Aorta (tissue), 5 donors: Measurements from ENCODE around the gene LIMK2. TPM values are rescaled to one million over a fixed set of nuclear protein-coding genes. Genes with fewer than 3 reads are reported as not detected.
"Not testable (repeated sequence)": the region's sequence is repeated elsewhere in the genome, so short reads cannot be mapped to it uniquely, and the experiment has no call there.

Experiments
- ATAC-seq: fragments of 200-7000 bp; cut with Tn5 transposase; one replicate; pipeline ENCODE4 v1.9.1; 2022; ENCODE audit warnings: moderate library complexity; ENCODE audit not compliant: low FRiP score
- DNase-seq, 2 donors: peaks; one replicate each; pipeline ENCODE4 v3.0.0-alpha.2; 2020
- H3K27ac ChIP-seq, 2 donors: one replicate each; pipeline ENCODE4 v1.5.1; 2013; ENCODE audit warnings: low read length in 2 of 2, mild to moderate bottlenecking in 2 of 2, moderate library complexity in 2 of 2, control low read depth in 1 of 2, inconsistent platforms in 1 of 2, low read depth in 1 of 2
- H3K27me3 ChIP-seq, 2 donors: one replicate each; pipeline ENCODE4 v1.6.1; 2013; ENCODE audit warnings: control low read depth in 1 of 2, low read length in 1 of 2, mild to moderate bottlenecking in 1 of 2, moderate library complexity in 1 of 2; ENCODE audit not compliant: insufficient read depth in 2 of 2, control insufficient read depth in 1 of 2
- H3K36me3 ChIP-seq, 2 donors: one replicate each; pipeline ENCODE4 v1.6.1; 2013; ENCODE audit warnings: control low read depth in 1 of 2, low read length in 1 of 2, mild to moderate bottlenecking in 1 of 2; ENCODE audit not compliant: insufficient read depth in 2 of 2, control insufficient read depth in 1 of 2
- H3K4me1 ChIP-seq, 2 donors: one replicate each; pipeline ENCODE4 v1.6.1; 2013; ENCODE audit warnings: low read length in 2 of 2, control low read depth in 1 of 2, mild to moderate bottlenecking in 1 of 2, moderate library complexity in 1 of 2; ENCODE audit not compliant: insufficient read depth in 2 of 2, control insufficient read depth in 1 of 2
- H3K4me3 ChIP-seq, 2 donors: one replicate each; pipeline ENCODE4 v1.5.1; 2013; ENCODE audit warnings: low read length in 2 of 2, control low read depth in 1 of 2, mild to moderate bottlenecking in 1 of 2
- H3K9me3 ChIP-seq: one replicate; pipeline ENCODE4 v1.6.1; 2013; ENCODE audit warnings: mild to moderate bottlenecking, low read length; ENCODE audit not compliant: control insufficient read depth
- WGBS, 2 donors: extraction: QIAGEN DNeasy Blood & Tissue Kit; methylation state at CpG; one replicate each; pipeline ENCODE4 v1.1.7; 2013; 5-methylcytosine and 5-hydroxymethylcytosine counted together
- intact Hi-C, 2 donors: fragments of 100-400 bp; cut with DNase I; formaldehyde crosslinking; loops; one replicate each; pipeline versions ENCODE4 v1.14.2 to v1.15.0; 2022
- polyA plus RNA-seq, 2 donors: library from polyadenylated mRNA; stranded (reverse); fragments of 200-250 nt; gene quantifications; one replicate each; pipeline ENCODE4 v1.2.3, GENCODE V29; 2013
- total RNA-seq, 2 donors: library from RNA; stranded (reverse); fragmentation: NEBNext Ultra II Directional; extraction: Animal tissue kit (Norgen Biotek cat#: 25700); gene quantifications; one replicate each; pipeline ENCODE4 v1.2.1, GENCODE V29; 2021
- donor health status: healthy with polysubstance abuse.
- donor health status: Bipolar disorder and iron deficiency.
- donor health status: DM: no; HTN: no; CAD: no.
- donor health status: DM: no; HTN: no; CAD: no.
- donor health status: DM: yes; HTN: yes; CAD: no.

LIMK2 gene
- total and polyA plus RNA-seq, 4 donors = 10.9 to 55.2 (median 32.1) TPM

DNA sequence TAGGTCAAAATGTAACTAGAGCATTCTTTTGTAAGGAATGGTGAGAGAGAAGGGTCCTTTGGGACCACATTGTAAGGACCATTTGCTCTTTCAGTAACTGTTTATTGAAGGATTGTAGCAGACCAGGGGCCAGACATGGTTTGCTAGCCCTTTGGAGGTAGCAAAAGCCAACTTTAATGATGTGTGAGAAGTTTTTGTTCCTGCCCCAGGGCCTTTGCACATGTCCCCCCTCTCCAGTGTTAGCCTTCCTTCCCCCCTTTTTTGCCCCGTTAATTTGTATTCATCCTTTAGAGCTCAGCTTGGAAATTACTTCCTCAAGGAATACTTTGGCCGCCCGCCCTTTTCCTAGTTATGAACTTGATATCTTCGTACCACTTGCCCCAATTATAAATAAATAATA lies 9.0 kb downstream of the LIMK2 start:
- no peak overlapping the region for H3K4me3 ChIP-seq
- no peak overlapping the region for H3K27ac ChIP-seq
- peaks cover 0 to 2% of the 10 kb centered on the region in 2 donors for H3K4me1 ChIP-seq
- no peaks in the 10 kb centered on the region for H3K36me3 ChIP-seq
- WGBS, 2 donors = 92 to 96% methylated on average over 4 of the region's 4 CpGs
- H3K27me3 ChIP-seq = no peaks in the 10 kb centered on the region
- ATAC-seq (no peak), DNase-seq (no peak)
- H3K9me3 ChIP-seq = no peaks in the 10 kb centered on the region
- intact Hi-C loops = no loop called here

DNA sequence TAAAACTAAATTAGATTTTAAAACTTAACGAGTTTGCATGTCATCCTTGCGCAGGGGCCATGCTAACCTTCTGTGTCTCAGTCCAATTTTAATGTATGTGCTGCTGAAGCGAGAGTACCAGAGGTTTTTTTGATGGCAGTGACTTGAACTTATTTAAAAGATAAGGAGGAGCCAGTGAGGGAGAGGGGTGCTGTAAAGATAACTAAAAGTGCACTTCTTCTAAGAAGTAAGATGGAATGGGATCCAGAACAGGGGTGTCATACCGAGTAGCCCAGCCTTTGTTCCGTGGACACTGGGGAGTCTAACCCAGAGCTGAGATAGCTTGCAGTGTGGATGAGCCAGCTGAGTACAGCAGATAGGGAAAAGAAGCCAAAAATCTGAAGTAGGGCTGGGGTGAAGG lies 10.6 kb downstream of the LIMK2 start:
- no peak overlapping the region for H3K4me3 ChIP-seq

DNA sequence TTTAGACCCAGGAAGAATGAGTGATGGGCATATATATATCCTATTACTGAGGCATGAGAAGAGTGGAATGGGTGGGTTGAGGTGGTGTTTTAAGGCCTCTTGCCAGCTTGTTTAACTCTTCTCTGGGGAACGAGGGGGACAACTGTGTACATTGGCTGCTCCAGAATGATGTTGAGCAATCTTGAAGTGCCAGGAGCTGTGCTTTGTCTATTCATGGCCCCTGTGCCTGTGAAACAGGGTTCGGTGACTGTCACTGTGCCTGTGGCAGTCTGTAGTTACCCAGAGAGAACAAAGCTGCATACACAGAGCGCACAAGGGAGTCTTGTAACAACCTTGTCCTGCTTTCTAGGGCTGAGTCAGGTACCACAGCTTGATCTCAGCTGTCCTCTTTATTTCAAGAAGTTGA lies 11.7 kb downstream of the LIMK2 start:
- no peaks in the 10 kb centered on the region for H3K27me3 ChIP-seq
- 58 to 63% methylated on average over 3 of the region's 3 CpGs for WGBS, 2 donors
- no peaks in the 10 kb centered on the region for H3K36me3 ChIP-seq
- no peak overlapping the region for H3K4me3 ChIP-seq
- H3K27ac ChIP-seq = no peak overlapping the region
- intact Hi-C loops = no loop called here
- no peaks in the 10 kb centered on the region for H3K9me3 ChIP-seq
- peaks cover 0 to 2% of the 10 kb centered on the region in 2 donors for H3K4me1 ChIP-seq
- DNase-seq (no peak), ATAC-seq (no peak)

More for the DNA sequence above, 10.6 kb downstream of the LIMK2 start:
- H3K9me3 ChIP-seq = no peaks in the 10 kb centered on the region
- no peaks in the 10 kb centered on the region for H3K27me3 ChIP-seq
- no peaks in the 10 kb centered on the region for H3K36me3 ChIP-seq
- no peak for DNase-seq
- no peak overlapping the region for H3K27ac ChIP-seq
- no peak for ATAC-seq
- H3K4me1 ChIP-seq = peaks cover 0 to 2% of the 10 kb centered on the region in 2 donors
- intact Hi-C loops = no loop called here
- WGBS, 2 donors = 91 to 94% methylated on average over 5 of the region's 5 CpGs

DNA sequence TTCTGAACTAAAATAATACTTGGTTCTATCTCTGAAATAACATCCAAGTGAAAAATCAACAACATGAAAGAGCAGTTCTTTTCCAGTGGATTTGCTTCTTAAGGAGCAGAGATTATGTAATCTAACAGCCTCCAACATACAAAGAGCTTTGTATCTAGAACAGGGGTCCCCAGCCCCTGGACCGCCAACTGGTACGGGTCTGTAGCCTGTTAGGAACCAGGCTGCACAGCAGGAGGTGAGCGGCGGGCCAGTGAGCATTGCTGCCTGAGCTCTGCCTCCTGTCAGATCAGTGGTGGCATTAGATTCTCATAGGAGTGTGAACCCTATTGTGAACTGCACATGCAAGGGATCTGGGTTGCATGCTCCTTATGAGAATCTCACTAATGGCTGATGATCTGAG lies 12.6 kb downstream of the LIMK2 start:
- H3K4me3 ChIP-seq, ATAC-seq, DNase-seq, H3K36me3 ChIP-seq, H3K4me1 ChIP-seq, H3K27ac ChIP-seq, H3K9me3 ChIP-seq, H3K27me3 ChIP-seq: not testable (repeated sequence)
- 71 to 73% methylated on average over 4 of the region's 4 CpGs for WGBS, 2 donors
- intact Hi-C loops = loop anchor here in 1 of 2 donors (5.0 kb wide), 1 partner anchor 117 kb away; the partner anchor contains the start of gene SELENOM

DNA sequence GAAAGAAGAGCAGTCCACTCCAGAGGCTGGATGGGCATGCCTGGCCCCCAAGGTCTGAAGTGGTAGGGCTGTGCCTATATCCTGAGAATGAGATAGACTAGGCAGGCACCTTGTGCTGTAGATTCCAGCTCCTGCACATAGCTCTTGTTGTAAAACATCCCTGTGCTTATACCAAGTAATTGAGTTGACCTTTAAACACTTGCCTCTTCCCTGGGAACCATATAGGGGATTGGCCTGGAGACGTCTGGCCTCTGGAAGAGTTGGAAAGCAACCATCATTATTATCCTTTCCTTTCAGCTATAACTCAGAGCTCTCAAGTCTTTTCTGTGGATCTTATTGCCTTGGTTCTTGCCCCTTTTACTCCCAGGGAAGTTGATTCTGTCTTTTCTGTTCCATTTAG lies 15.1 kb downstream of the LIMK2 start:
- H3K4me3 ChIP-seq = no peak overlapping the region
- no peaks in the 10 kb centered on the region for H3K9me3 ChIP-seq
- no peak overlapping the region for H3K27ac ChIP-seq
- no peak for ATAC-seq
- no peak for DNase-seq
- peaks cover 0 to 2% of the 10 kb centered on the region in 2 donors for H3K4me1 ChIP-seq
- H3K27me3 ChIP-seq = no peaks in the 10 kb centered on the region
- WGBS, 2 donors = 12 to 14% methylated on average over 1 of the region's 1 CpG
- intact Hi-C loops = loop anchor here in 1 of 2 donors (5.0 kb wide), 1 partner anchor 120 kb away; the partner anchor contains the start of gene SELENOM
- H3K36me3 ChIP-seq = no peaks in the 10 kb centered on the region

DNA sequence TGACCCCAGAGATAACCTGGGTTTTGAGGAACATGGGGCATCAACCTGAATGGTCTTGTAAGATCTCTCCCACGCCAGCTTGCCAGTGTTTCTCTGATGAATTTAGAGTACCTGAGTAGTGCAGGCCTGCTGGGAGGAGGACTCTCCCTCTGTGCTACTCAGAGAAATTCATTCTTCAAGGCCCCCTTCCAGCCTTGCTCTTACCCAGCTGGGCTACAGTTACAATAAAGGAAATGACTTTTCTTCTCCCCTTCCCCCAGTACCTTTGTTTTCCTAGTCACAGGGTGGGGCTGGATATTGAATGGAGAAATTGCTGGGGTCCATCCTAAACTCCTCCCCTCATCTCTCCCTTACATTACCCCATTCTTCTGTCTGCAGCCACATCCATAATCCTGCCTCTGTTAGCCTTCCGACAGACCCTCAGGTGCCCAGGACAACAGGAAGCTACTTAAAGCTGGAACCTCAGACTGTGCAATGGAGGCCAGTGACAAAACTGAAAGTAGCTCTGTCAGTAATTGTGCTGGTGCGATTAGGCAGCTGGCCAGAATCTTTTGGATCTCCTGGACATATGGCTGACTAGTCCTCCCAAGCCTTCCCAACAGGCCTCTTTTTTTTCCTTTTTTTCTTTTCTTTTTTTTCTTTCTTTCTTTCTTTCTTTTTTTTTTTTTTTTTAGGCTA lies 17.4 kb downstream of the LIMK2 start:
- peak in 1 of 2 donors; percentile 74 for DNase-seq
- no peak overlapping the region for H3K4me3 ChIP-seq
- H3K27ac ChIP-seq = no peak overlapping the region
- H3K36me3 ChIP-seq = no peaks in the 10 kb centered on the region
- peak; percentile 70 for ATAC-seq
- intact Hi-C loops = loop anchor here (2.0 to 5.0 kb wide), 3 partner anchors 17 to 282 kb away; partner anchors contain the start of genes SELENOM (in 2 of the 2) and LIMK2 (in 1 of the 2)
- no peaks in the 10 kb centered on the region for H3K4me1 ChIP-seq
- 85 to 88% methylated on average over 3 of the region's 3 CpGs for WGBS, 2 donors
- no peaks in the 10 kb centered on the region for H3K27me3 ChIP-seq
- no peaks in the 10 kb centered on the region for H3K9me3 ChIP-seq

DNA sequence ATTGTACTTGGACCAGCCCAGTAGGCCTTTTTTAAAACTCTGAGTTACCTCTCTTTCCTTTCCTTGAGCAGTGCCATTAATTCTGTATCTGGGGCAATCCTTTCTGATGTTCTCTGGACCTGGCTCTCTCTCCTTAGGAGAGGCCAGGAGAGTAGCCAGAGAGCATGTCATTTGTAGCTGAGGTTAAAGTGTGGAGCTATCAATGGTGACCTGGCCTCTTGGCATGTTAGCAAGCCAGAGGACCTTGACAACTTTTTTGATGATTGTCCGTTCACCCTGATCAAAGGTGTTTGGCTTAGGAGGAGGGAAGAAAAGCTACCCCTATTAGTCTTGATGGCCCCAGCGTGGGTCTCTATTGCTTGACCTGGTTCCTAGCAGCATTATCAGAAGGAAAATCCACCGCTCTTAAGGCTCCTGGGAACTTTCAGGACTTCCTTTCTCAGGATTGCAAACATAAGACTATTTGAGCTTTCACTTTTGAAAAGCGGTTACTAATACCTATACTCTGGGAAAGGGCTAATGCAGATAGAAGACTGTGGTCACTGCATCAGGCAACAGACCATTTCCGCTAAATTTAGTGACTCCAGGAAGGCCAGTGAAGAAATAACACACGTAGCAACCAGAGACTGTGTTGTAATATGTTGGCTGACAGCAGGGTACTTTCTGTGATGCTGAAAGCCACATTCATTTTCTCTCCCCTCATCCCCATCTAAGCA lies 18.2 kb downstream of the LIMK2 start:
- no peak for DNase-seq
- WGBS, 2 donors = 52 to 59% methylated on average over 6 of the region's 6 CpGs

DNA sequence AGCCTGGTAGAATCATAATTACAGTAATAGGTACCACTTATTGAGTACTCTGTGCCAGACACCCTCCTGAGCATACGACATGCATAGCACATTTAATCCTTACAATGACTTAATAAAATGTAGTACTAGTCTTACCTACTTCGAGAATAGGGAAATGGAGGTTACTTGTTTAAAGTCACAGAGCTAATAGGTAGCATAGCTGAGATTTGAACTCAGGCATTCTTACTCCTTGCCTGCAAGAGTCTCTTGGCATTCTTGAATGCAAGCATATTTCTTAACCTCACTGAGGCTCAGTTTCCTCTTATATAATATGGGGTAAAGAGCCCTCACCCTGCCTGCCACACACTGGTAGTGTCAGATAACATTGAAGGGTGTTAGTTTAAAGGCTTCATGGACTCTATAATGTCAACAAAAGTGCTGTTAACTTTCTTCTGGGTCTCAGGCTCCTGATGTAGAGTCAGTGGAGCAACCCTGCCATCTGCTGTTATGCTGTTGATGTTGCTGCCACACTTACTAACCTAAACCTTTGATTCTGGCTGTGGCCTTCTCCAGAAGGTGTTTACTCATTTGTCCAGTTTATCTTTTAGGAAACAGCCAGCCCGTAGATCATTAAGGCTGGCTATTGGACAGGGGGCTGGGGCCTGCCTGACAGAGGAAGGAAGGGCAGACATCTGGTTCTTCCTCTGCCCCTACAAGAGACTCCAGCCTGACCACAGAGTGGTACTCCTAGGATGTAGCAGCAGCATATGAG lies 18.9 kb downstream of the LIMK2 start:
- ATAC-seq = peak; percentile 78
- Histone ChIP-seq H3K27ac (no peak overlapping the region), H3K36me3 (no peaks in the 10 kb centered on the region), H3K27me3 (no peaks in the 10 kb centered on the region), H3K4me3 (no peak overlapping the region), H3K4me1 (no peaks in the 10 kb centered on the region), H3K9me3 (no peaks in the 10 kb centered on the region)
- 28 to 30% methylated on average over 3 of the region's 3 CpGs for WGBS, 2 donors
- intact Hi-C loops = loop anchor here (2.0 to 5.0 kb wide), 3 partner anchors 18 to 284 kb away; partner anchors contain the start of genes LIMK2 (in 1 of the 2) and SELENOM (in 1 of the 2)
- DNase-seq = no peak

More for the DNA sequence above, 18.2 kb downstream of the LIMK2 start:
- peak; percentile 72 for ATAC-seq
- H3K9me3 ChIP-seq = no peaks in the 10 kb centered on the region
- intact Hi-C loops = loop anchor here (2.0 to 5.0 kb wide), 3 partner anchors 18 to 283 kb away; partner anchors contain the start of genes LIMK2 (in 1 of the 2) and SELENOM (in 1 of the 2)
- H3K4me3 ChIP-seq = no peak overlapping the region
- H3K27me3 ChIP-seq = no peaks in the 10 kb centered on the region
- no peaks in the 10 kb centered on the region for H3K36me3 ChIP-seq
- H3K27ac ChIP-seq = peak overlapping the region in 1 of 2 donors; percentile 62
- no peaks in the 10 kb centered on the region for H3K4me1 ChIP-seq
